GM21576 (cell line): ENCODE measurements around the gene CAPG.
"Not testable (repeated sequence)": the region's sequence is repeated elsewhere in the genome, so short reads cannot be mapped to it uniquely, and the experiment has no call there.

Experiments used
- ATAC-seq: cut with Tn5 transposase; IDR thresholded peaks from one replicate; pipeline ENCODE4 v1.9.1; 2021; ENCODE audit warnings: mild to moderate bottlenecking, moderate library complexity; ENCODE audit not compliant: unreplicated experiment

Gene CAPG

GRCh38 chr2:85367180-85367579 lies 43.0 kb downstream of the CAPG start:
- ATAC-seq = no peak

- not testable (repeated sequence) for ATAC-seq
Measured at GRCh38 chr2:85362653-85363387, 47.3 kb downstream of the CAPG start.

- no peak for ATAC-seq
Measured at GRCh38 chr2:85357736-85358135, 52.4 kb downstream of the CAPG start.

GRCh38 chr2:85356186-85356585 lies 54.0 kb downstream of the CAPG start:
- no peak for ATAC-seq

- no peak for ATAC-seq
Measured at GRCh38 chr2:85355521-85355920, 54.6 kb downstream of the CAPG start.

GRCh38 chr2:85355073-85355410 lies 55.1 kb downstream of the CAPG start:
- peak; percentile 2 for ATAC-seq

GRCh38 chr2:85354286-85355072 lies 55.7 kb downstream of the CAPG start, which contains the start of the genes ELMOD3 and RETSAT:
Gene ELMOD3, plus strand, starts transcription at chr2:85354769. Its CDS starts 2,430 bp downstream, at chr2:85357199.
Gene RETSAT, minus strand, starts transcription at chr2:85354528. Its CDS starts 21 bp downstream, at chr2:85354507.
- ATAC-seq = peak; percentile 98

- ATAC-seq = peak; percentile 2
Measured at GRCh38 chr2:85353876-85354285, 56.3 kb downstream of the CAPG start.

- ATAC-seq = no peak
Measured at GRCh38 chr2:85347599-85347998, 62.6 kb downstream of the CAPG start.
